ENCODE data around the gene NELFE.
A peak's percentile ranks its signal among the peaks of the same experiment; 100 is the strongest.
"Not testable (repeated sequence)": the region's sequence is repeated elsewhere in the genome, so short reads cannot be mapped to it uniquely, and the experiment has no call there.

NELFE gene

DNA sequence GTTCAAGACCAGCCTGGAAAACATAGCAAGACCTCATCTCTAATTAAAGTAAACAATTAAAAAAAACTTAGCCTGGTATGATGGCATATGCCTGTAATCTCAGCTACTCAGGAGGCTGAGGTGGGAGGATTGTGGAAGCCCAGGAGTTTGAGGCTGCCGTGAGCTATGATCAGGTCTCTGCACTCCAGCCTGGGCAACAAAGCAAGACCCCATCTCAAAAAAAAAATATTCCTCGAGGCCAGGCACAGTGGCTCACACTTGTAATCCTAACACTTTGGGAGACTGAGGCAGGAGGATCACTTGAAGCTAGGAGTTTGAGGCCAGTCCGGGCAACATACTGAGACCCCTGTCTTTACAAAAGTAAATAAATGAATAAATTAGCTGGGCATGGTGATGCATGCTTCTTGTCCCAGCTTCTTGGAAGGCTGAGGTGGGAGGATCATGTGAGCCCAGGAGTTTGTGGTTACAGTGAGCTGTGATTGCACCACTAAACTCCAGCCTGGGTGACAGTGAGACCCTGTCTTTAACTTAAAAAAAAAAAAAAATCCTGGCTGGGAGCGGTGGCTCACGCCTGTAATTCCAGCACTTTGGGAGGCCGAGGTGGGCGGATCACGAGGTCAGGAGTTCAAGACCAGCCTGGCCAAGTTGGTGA lies 40.6 kb downstream of the NELFE start:
- no peak for DNase-seq (ENCODE audit: low spot score)

DNA sequence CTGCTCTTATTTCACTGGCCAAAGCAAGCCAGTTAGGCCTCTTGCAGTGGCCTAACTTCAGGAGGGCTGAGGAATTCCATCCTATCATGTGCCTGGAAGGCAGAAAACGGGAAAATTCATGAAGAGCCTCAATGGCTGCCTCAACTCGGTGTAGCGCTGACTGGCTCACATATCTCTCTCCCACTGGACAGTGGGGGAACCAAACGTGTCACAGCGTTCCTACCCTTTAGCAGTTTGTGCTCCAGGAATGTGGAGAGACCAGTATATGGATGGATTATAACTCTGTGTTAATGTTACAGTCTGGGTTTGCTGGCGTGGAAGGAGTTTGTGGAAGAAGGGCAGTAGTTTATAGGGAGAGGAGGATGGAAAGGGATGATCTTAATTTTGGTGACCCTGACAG lies 43.0 kb downstream of the NELFE start:
- no peak for DNase-seq (ENCODE audit: low spot score)

DNA sequence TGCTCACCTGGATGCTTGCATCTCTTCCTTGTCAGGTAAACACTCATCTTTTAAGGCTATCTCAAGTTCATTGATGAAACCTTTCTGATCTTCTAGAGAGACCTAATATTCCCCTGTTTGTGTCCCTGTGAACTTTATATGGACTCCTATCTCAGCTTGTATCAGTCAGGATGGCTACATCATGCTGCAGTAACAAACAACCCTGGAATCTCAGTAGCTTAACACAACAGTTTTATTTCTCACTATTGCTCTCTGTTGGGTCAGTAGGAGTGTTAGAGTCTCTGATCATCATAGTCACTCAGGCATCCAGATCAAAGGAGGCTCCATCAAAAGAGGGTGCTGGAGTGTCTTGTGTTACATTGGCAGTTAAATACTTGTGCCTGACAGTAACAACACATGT lies 43.4 kb downstream of the NELFE start:
- no peak for DNase-seq (ENCODE audit: low spot score)

DNA sequence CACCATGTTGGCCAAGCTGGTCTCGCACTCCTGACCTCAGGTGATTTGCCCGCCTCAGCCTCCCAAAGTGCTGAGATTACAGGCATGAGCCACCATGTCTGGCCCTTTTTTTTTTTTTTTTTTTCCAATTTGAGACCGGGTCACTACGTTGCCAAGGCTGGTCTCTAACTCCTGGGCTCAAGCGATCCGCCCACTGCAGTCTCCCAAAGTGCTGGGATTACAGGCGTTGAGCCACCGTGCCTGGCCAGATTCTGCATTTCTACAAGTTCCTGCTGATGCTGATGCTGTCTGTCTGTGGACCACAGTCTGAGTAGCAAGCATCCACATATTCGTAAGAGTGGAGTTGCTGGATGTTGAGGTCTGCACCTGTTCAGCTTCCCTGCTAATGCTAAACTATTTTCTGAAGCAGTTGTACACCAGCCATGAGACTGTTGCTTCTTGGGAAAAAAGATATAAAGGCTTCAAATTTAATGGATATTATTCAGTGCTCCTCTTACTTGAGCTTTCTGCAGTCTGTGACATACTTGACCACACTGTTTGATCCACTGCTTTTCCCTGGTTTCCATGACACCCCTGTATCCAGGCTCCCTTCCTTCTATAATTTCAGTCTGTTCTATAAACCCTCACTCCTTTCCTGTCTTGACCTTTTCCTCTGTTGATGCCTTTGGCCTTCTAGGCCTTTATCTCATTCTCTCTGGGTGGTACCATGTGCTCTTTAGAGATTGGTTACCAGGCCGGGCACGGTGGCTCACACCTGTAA lies 46.8 kb downstream of the NELFE start:
- DNase-seq (ENCODE audit: low spot score): no peak

DNA sequence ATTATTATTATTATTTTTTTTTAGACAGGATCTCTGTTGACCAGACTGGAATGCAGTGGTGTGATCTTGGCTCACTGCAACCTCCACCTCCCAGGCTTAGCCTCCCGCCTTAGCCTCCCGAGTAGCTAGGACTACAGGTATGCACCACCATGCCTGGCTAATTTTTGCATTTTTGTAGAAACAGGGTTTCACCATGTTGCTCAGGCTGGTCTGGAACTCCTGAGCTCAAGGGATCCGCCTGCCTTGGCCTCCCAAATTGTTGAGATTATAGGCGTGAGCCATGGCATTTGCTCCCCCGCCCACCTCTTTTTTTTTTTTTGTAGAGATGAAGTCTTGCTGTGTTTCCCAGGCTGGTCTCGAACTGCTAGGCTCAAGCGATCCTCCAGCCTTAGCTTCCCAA lies 49.5 kb downstream of the NELFE start:
- not testable (repeated sequence) for DNase-seq (ENCODE audit: low spot score)

DNA sequence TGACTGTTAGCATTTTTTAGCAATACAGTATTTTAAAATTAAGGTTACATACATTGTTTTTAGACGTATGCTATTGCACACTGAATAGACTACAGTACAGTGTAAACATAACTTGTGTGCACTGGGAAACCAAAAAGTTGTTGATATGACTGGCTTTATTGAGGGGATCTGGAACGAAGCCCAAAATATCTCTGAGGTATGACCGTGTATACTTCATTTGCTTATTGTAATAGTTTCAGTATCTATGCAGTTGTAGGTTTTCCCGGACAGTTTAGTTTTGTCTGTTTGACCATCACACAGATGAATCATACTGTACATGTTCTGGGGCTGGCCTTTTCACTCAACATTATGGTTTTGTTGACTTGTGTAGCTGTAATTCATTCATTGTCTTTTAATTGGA lies 50.0 kb downstream of the NELFE start:
- DNase-seq (ENCODE audit: low spot score): no peak

DNA sequence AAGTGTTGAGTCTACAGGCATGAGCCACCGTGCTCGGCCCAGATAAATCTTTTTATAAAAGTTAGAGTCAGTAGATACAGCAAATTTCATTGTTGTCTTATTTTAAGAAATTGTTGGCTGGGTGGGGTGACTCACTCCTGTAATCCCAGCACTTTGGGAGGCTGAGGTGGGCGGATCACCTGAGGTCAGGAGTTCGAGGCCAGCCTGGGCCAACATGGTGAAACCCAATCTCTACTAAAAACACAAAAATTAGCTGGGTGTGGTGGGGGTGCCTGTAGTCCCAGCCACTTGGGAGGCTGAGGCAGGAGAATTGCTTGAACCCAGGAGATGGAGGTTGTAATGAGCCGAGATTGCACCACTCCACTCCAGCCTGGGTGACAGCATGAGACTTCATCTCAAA lies 50.5 kb downstream of the NELFE start:
- not testable (repeated sequence) for DNase-seq (ENCODE audit: low spot score)

DNA sequence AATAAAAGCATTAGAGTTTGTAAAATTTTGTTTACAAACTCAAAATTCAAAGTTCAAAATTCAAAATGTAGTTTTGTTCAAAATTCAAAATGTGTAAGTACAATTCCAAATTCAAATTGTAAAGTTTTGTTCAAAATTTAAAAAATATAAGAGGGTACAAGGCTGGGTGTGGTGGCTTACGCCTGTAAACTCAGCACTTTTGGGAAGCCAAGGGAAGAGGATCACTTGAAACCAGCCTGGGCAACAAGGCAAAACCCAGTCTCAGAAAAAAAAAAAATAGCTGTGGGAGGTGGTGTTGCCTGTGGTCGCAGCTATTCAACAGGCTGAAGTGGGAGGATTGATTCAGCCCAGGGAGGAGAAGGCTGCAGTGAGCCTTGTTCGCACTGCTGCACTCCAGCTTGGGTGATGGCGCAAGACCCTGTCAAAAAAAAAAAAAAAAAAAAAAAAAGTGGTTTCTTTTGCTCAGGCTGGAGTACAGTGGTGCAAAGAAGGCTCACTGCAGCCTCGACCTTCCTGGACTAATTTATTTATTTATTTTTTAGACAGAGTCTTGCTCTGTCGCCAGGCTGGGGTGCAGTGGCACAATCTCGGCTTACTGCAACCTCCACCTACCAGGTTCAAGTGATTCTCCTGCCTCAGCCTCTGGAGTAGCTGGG lies 51.5 kb downstream of the NELFE start:
- peak; percentile 34 for DNase-seq (ENCODE audit: low spot score)

DNA sequence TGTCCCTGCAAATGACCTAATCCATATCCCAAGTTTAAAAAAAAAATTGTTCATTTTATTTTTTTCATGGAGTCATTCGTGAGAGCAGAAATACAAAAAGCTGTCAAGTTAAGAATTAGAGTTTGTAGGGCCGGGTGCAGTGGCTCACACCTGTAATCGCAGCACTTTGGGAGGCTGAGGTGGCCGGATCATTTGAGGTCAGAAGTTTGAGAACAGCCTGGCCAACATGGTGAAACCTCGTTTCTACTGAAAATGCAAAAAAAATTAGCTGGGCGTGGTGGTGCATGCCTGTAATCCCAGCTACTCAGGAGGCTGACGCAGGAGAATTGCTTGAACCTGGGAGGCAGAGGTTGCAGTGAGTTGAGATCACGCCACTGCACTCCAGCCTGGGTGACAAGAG lies 52.0 kb downstream of the NELFE start:
- not testable (repeated sequence) for DNase-seq (ENCODE audit: low spot score)

DNA sequence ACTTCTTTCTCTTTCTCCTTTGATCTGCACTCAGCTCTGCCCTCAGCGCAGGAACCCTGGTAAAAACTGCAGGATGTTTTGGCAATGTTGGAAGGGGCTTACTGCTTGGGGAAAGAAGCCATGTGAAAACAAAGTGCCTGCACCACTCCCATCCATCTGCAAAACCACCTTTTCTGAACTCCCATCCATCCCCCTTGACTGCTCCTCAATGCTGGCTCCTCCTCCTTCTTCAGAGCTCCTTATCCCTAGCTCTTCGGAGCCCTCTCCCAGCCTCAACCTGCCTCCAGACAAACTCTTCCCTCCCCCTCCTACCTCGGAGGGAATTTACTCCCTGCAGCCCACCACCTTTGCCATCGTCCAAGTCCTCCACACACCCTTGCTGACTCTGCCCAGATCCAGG lies 52.6 kb downstream of the NELFE start:
- DNase-seq (ENCODE audit: low spot score): no peak

DNA sequence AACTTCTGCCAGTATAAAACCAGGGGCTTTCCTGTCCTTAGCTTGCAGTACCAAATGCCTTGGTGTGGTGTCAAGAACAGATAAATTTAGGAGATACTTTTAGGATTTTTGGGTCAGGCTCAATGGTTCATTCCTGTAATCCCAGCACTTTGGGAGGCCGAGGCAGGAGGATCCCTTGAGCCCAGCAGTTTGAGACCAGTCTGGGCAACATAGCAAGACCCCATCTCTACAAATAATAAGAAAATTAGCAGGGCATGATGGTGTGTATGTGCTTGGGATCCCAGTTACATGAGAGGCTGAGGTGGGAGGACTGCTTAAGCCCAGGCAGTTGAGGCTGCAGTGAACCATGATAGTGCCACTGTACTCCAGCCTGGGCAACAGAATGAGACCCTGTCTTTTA lies 53.7 kb downstream of the NELFE start:
- no peak for DNase-seq (ENCODE audit: low spot score)

DNA sequence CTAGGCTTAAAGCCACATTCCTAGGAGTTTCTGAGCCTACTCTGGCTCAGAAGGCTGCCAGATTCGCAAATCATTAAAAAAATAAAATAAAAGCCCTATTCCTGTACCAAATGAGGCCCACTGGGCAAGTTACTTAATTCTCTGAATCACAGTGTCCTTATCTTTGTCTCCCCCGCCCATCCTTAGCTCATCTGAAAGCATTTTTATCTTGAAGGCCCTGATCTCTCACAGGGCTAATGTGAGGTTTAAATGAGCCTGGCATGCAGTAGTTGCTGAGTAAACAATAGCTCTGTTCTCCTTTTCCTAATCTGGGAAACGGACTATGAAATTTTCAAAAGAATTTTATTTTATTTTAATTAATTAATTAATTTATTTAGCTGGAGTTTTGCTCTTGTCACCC lies 54.8 kb downstream of the NELFE start:
- DNase-seq (ENCODE audit: low spot score): no peak
